Mesothelial cell of epicardium (in vitro differentiated cells): ENCODE measurements around the gene EIF4E3. TPM values are rescaled to one million over a fixed set of nuclear protein-coding genes. Genes with fewer than 3 reads are reported as not detected.

Source experiments
- DNase-seq, 2 experiments: peaks; one replicate each; pipeline ENCODE4 v3.0.0; 2021; ENCODE audit warnings: low spot score in 2 of 2; ENCODE audit not compliant: unreplicated experiment in 2 of 2
- H3K27ac Mint-ChIP-seq: 2 replicates; pipeline ENCODE4 v1.8.0; 2021; ENCODE audit warnings: mixed read lengths
- H3K27me3 Mint-ChIP-seq: 2 replicates; pipeline ENCODE4 v1.8.0; 2021; ENCODE audit warnings: low read depth, mixed read lengths
- H3K36me3 Mint-ChIP-seq: 2 replicates; pipeline ENCODE4 v1.8.0; 2021; ENCODE audit warnings: mixed read lengths
- H3K4me1 Mint-ChIP-seq: 2 replicates; pipeline ENCODE4 v1.8.0; 2021; ENCODE audit warnings: mixed read lengths
- H3K4me3 Mint-ChIP-seq: 2 replicates; pipeline ENCODE4 v1.8.0; 2021; ENCODE audit warnings: mild to moderate bottlenecking, moderate library complexity, mixed read lengths
- H3K9me3 Mint-ChIP-seq: 2 replicates; pipeline ENCODE4 v1.8.0; 2021; ENCODE audit warnings: mixed read lengths
- total RNA-seq: library from RNA; stranded (reverse); gene quantifications from 3 replicates; pipeline ENCODE4 v1.2.1, GENCODE V29; 2021
- TF ChIP-seq, protein P1 (sequence below): fragments of 200-600 bp; sonication (generic); IDR thresholded peaks from one replicate; pipeline ENCODE4 v1.5.0; 2021; ENCODE audit warnings: antibody characterized with exemption; ENCODE audit not compliant: unreplicated experiment

The EIF4E3 gene
- total RNA-seq, 1 donor from 2014 or later: 9.9 TPM

- Mint-ChIP-seq H3K27ac (no peak overlapping the region), H3K4me3 (no peak overlapping the region), H3K27me3 (peaks cover 47% of the 10 kb centered on the region), H3K36me3 (peaks cover 3% of the 10 kb centered on the region), H3K9me3 (no peaks in the 10 kb centered on the region), H3K4me1 (peaks cover 10% of the 10 kb centered on the region)
- DNase-seq: no peak
- TF ChIP-seq, protein P1, sequence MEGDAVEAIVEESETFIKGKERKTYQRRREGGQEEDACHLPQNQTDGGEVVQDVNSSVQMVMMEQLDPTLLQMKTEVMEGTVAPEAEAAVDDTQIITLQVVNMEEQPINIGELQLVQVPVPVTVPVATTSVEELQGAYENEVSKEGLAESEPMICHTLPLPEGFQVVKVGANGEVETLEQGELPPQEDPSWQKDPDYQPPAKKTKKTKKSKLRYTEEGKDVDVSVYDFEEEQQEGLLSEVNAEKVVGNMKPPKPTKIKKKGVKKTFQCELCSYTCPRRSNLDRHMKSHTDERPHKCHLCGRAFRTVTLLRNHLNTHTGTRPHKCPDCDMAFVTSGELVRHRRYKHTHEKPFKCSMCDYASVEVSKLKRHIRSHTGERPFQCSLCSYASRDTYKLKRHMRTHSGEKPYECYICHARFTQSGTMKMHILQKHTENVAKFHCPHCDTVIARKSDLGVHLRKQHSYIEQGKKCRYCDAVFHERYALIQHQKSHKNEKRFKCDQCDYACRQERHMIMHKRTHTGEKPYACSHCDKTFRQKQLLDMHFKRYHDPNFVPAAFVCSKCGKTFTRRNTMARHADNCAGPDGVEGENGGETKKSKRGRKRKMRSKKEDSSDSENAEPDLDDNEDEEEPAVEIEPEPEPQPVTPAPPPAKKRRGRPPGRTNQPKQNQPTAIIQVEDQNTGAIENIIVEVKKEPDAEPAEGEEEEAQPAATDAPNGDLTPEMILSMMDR: no peak
Observed at GRCh38 chr3:71722693-71723092, 2.5 kb downstream of the EIF4E3 start.

DNA sequence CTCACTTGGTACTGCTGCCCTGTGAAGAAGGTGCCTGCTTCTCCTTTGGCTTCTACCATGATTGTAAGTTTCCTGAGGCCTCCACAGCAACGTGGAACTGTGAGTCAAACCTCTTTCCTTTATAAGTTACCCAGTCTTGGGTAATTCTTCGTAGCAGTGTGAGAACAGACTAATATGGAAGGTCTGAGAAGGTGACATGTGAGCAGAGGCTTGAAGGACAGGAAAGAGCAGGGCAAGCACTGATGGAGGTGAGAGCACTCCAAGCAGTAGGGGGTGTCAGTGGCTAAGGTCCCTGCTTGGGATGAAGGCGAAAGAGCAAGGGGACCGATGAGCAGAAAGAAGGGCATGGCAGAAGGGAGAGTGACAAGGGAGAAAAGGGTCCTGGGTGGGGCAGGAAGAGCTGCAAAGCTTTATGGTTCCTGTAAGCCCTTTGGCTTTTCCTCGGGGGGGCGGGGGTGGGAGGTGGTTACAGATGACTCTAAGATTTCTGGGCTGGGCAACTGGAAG is 3.5 kb downstream of the EIF4E3 start:
- Mint-ChIP-seq H3K4me3 (no peak overlapping the region), H3K27ac (no peak overlapping the region), H3K36me3 (peaks cover 3% of the 10 kb centered on the region), H3K4me1 (peaks cover 10% of the 10 kb centered on the region), H3K9me3 (no peaks in the 10 kb centered on the region), H3K27me3 (peaks cover 45% of the 10 kb centered on the region)
- DNase-seq: no peak
- TF ChIP-seq, protein P1: no peak

- Mint-ChIP-seq H3K27ac (no peak overlapping the region), H3K9me3 (no peaks in the 10 kb centered on the region), H3K4me3 (no peak overlapping the region), H3K4me1 (peaks cover 10% of the 10 kb centered on the region), H3K27me3 (peaks cover 40% of the 10 kb centered on the region), H3K36me3 (peaks cover 3% of the 10 kb centered on the region)
- TF ChIP-seq, protein P1: no peak
- no peak for DNase-seq
Observed at GRCh38 chr3:71721002-71721401, 4.2 kb downstream of the EIF4E3 start.

DNA sequence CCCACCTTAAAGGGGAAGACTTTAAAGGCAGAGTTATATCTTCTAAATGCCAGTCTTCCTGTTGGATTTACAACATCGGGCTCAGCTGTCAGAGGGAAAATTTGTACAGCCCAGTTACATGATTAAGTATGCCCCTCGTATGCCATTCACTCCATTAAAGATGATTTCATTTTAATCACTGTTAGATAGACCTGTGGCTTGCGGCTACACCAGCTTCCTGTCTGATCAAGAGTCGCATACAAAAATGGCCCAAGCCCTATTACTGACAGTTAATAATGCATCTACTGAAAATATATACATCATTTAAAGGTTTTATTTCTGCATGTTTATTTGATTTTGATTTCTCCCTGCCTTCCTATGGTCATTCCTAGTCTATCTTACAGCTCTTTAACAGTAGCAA is 7.1 kb downstream of the EIF4E3 start:
- Mint-ChIP-seq H3K27ac (no peak overlapping the region), H3K4me1 (no peaks in the 10 kb centered on the region), H3K27me3 (peaks cover 23% of the 10 kb centered on the region), H3K36me3 (peaks cover 3% of the 10 kb centered on the region), H3K9me3 (no peaks in the 10 kb centered on the region), H3K4me3 (no peak overlapping the region)
- DNase-seq: no peak
- TF ChIP-seq, protein P1: no peak

DNA sequence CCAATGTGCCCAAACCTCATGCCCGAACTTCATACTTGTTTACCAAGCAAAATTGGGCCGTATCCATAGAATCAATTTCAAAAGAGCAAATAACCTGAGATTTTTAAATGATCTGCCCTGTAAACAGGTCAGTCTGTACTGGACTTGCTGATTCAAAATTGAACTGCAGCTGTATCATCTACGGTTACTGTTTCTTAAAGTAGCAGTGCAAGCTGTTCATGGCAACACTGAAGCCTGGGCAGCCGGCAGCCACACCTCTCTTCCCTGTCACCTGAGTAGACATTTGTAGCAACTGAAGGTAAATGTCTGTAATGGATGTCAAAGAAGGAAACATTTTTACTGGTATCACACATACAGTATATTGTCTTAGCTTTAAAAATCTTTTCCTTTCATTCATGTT is 10.6 kb downstream of the EIF4E3 start:
- Mint-ChIP-seq H3K9me3 (no peaks in the 10 kb centered on the region), H3K27me3 (no peaks in the 10 kb centered on the region), H3K27ac (no peak overlapping the region), H3K4me3 (no peak overlapping the region), H3K36me3 (no peaks in the 10 kb centered on the region), H3K4me1 (no peaks in the 10 kb centered on the region)
- DNase-seq: no peak
- TF ChIP-seq, protein P1: no peak

GRCh38 chr3:71713041-71713440 is 12.2 kb downstream of the EIF4E3 start:
- Mint-ChIP-seq H3K4me3 (no peak overlapping the region), H3K27me3 (no peaks in the 10 kb centered on the region), H3K4me1 (no peaks in the 10 kb centered on the region), H3K36me3 (no peaks in the 10 kb centered on the region), H3K9me3 (no peaks in the 10 kb centered on the region), H3K27ac (no peak overlapping the region)
- DNase-seq: no peak
- TF ChIP-seq, protein P1: no peak
